Colonic mucosa (tissue), 4 donors: ENCODE results near the gene PTPRJ. TPM values are rescaled to one million over a fixed set of nuclear protein-coding genes. Genes with fewer than 3 reads are reported as not detected.
A peak's percentile ranks its signal among the peaks of the same experiment; 100 is the strongest.

Experiments used
- DNase-seq: peaks from one replicate; pipeline ENCODE4 v3.0.0-alpha.2; 2020
- H3K27ac ChIP-seq: fragments of 200-600 bp; one replicate; pipeline ENCODE4 v1.8.0; 2021
- H3K27me3 ChIP-seq: fragments of 200-600 bp; one replicate; pipeline ENCODE4 v1.8.0; 2021
- H3K36me3 ChIP-seq: fragments of 200-600 bp; one replicate; pipeline ENCODE4 v1.8.0; 2021
- H3K4me1 ChIP-seq: fragments of 200-600 bp; one replicate; pipeline ENCODE4 v1.8.0; 2021; ENCODE audit warnings: mild to moderate bottlenecking
- H3K4me3 ChIP-seq: fragments of 200-600 bp; one replicate; pipeline ENCODE4 v1.8.0; 2021
- H3K9ac ChIP-seq, 2 donors: one replicate each; pipeline ENCODE4 v1.7.0; 2013; ENCODE audit warnings: control low read depth in 2 of 2, low read depth in 2 of 2, low read length in 2 of 2
- H3K9me3 ChIP-seq: fragments of 200-600 bp; one replicate; pipeline ENCODE4 v1.8.0; 2021
- intact Hi-C: fragments of 100-400 bp; cut with DNase I; formaldehyde crosslinking; loops from one replicate; pipeline ENCODE4 v1.14.1; 2022
- total RNA-seq, 2 donors: library from RNA; stranded (reverse); fragmentation: NEBNext Ultra II Directional in 1 of 2; extraction: Animal tissue kit (Norgen Biotek cat#: 25700) in 1 of 2; gene quantifications; one replicate each; pipeline ENCODE4 v1.2.1, GENCODE V29; 2021
- TF ChIP-seq, protein P1 (sequence below): fragments of 200-600 bp; IDR thresholded peaks from one replicate; pipeline ENCODE4 v1.8.0; 2022; ENCODE audit warnings: antibody characterized with exemption, mild to moderate bottlenecking
- donor health status: healthy.
- donor health status: DM: no; HTN: no; CAD: no.
- donor health status: DM: no; HTN: no; CAD: no.

The PTPRJ gene
- total RNA-seq, 2 donors from 2014 or later, result 37.5 to 45.7 TPM

DNA sequence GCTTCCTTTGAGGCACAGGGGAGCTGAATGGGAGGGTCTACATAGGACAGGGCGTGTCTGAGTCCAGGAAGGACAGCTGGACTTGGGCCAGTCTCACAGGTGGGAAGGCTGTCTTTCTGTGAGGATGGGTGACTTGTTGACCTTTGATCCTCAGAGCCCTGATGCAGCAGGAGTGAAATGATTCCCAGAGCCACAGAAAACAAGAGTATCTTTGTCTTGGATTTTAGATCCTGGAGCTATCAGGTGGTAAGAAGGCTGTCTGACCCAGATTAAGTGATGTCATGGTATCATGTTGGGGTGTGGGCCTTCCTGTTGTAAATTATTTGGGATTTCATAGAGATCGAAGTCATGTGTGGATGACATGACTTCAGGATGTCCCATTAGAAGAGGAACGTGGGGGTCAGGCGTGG lies 15.0 kb downstream of the PTPRJ start:
- H3K27ac ChIP-seq, result peak overlapping the region; percentile 17

DNA sequence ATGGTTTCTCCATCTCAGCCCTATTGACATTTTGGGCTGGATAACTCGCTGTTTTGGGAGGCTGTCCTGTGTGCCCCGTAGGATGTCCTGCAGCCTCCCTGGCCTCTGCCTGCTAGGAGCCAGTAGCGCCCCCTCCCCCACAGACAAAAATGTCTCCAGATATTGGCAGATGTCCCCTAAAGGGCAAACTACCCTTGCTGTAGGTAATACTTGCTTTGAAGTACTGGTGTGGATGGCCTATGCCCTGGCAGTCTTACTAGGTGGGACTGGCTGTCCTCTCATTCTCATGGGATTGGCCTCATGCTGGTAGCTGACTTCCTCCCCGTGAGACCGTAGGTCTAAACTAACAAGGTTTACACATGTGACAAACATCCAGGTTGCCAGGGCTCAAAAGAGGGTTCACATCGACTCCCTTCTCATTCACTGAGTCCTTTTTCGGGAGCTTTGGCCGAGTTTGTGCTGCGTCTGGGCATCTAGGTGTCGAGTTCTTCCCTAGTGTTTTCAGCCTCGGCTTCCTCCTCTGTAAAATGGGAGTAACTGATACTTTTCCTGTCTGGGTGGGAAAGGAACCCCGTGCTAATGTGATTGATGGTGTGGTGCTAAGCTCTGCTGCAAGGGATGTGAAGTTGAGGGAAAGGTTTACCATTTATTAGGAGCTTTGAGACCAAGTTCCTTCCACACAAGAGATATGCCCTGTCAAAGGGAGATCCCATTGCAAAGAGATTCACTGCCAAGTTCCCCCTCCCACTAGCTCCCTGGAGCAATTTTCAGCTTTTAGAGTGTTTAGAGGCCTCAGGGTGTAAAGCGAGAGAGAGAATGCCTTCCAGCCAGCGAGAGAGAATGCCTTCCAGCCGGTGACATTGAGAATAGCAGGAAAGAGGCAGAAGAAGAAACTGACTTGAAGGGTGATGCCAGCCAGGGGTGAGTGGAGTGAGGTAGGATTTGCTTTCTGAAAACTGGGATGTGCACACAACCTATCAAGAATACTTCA lies 17.0 kb downstream of the PTPRJ start:
- Histone ChIP-seq H3K4me1 (peaks cover 25% of the 10 kb centered on the region), H3K36me3 (no peaks in the 10 kb centered on the region)
- no peak for DNase-seq

More for the DNA sequence above, 15.0 kb downstream of the PTPRJ start:
- Histone ChIP-seq H3K4me1 (peaks cover 33% of the 10 kb centered on the region), H3K4me3 (no peak overlapping the region), H3K27me3 (no peaks in the 10 kb centered on the region), H3K36me3 (no peaks in the 10 kb centered on the region), H3K9ac (no peak overlapping the region), H3K9me3 (no peaks in the 10 kb centered on the region)
- intact Hi-C loops, result no loop called here
- TF ChIP-seq, protein P1, sequence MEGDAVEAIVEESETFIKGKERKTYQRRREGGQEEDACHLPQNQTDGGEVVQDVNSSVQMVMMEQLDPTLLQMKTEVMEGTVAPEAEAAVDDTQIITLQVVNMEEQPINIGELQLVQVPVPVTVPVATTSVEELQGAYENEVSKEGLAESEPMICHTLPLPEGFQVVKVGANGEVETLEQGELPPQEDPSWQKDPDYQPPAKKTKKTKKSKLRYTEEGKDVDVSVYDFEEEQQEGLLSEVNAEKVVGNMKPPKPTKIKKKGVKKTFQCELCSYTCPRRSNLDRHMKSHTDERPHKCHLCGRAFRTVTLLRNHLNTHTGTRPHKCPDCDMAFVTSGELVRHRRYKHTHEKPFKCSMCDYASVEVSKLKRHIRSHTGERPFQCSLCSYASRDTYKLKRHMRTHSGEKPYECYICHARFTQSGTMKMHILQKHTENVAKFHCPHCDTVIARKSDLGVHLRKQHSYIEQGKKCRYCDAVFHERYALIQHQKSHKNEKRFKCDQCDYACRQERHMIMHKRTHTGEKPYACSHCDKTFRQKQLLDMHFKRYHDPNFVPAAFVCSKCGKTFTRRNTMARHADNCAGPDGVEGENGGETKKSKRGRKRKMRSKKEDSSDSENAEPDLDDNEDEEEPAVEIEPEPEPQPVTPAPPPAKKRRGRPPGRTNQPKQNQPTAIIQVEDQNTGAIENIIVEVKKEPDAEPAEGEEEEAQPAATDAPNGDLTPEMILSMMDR, result no peak
- peak; percentile 61 for DNase-seq

GRCh38 chr11:47998345-47998732 lies 18.0 kb downstream of the PTPRJ start:
- Histone ChIP-seq H3K27me3 (no peaks in the 10 kb centered on the region), H3K27ac (peak overlapping the region; percentile 70), H3K36me3 (no peaks in the 10 kb centered on the region), H3K4me3 (no peak overlapping the region), H3K4me1 (peaks cover 25% of the 10 kb centered on the region), H3K9ac (peak overlapping the region in 1 of 2 donors; percentile 62), H3K9me3 (no peaks in the 10 kb centered on the region)
- TF ChIP-seq, protein P1, result no peak
- intact Hi-C loops, result no loop called here
- no peak for DNase-seq

More for the DNA sequence above, 17.0 kb downstream of the PTPRJ start:
- Histone ChIP-seq H3K9me3 (no peaks in the 10 kb centered on the region), H3K9ac (peak overlapping the region in 1 of 2 donors; percentile 37), H3K27me3 (no peaks in the 10 kb centered on the region), H3K4me3 (no peak overlapping the region), H3K27ac (peak overlapping the region; percentile 70)
- intact Hi-C loops, result no loop called here
- TF ChIP-seq, protein P1, result no peak

DNA sequence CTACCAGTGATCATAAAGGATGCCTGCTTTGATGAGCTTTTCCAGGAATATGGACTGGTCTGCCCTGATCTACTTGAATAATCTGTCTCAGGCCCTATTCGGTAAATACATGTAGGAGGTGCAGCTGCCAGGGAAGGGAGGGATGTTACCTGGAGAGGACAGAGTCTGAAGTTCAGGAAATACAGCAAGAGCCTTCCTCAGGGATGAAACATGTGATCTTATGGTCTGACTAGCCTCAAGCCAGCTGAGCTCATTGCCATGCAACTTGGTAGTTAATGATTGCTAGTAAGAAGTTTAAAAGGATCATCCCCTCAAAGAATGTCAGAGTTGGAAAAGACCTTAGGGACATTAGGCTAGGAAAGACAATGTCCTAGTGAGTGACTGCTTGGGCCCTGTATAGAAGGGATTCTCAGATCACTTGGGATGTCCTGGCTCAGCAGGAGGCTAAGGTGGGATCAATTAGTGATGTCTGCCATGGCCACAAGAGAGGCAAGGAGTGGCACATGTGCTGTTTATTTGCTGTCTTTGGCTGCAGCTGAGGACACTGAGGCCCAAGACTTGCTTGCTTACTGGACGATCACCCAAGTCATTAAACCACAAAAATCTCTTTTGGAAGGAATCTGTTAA lies 18.5 kb downstream of the PTPRJ start:
- Histone ChIP-seq H3K27ac (peak overlapping the region; percentile 70), H3K36me3 (no peaks in the 10 kb centered on the region), H3K4me3 (no peak overlapping the region), H3K9me3 (no peaks in the 10 kb centered on the region), H3K9ac (peak overlapping the region in 1 of 2 donors; percentile 62), H3K4me1 (peaks cover 25% of the 10 kb centered on the region), H3K27me3 (no peaks in the 10 kb centered on the region)
- intact Hi-C loops, result no loop called here
- TF ChIP-seq, protein P1, result no peak
- peak; percentile 67 for DNase-seq

GRCh38 chr11:48000432-48000831 lies 20.1 kb downstream of the PTPRJ start:
- Histone ChIP-seq H3K4me1 (peaks cover 17% of the 10 kb centered on the region), H3K9ac (no peak overlapping the region), H3K27me3 (no peaks in the 10 kb centered on the region), H3K9me3 (no peaks in the 10 kb centered on the region), H3K27ac (no peak overlapping the region), H3K36me3 (no peaks in the 10 kb centered on the region), H3K4me3 (no peak overlapping the region)
- DNase-seq, result no peak
- TF ChIP-seq, protein P1, result no peak
- intact Hi-C loops, result no loop called here
